HG03520 (cell line): Measurements from ENCODE around the gene LRP8.

Experiments used
- ATAC-seq: cut with Tn5 transposase; IDR thresholded peaks from one replicate; pipeline ENCODE4 v1.9.1; 2021; ENCODE audit warnings: mild to moderate bottlenecking, moderate library complexity; ENCODE audit not compliant: unreplicated experiment

The LRP8 gene

GRCh38 chr1:53308506-53308905 lies 19.4 kb downstream of the LRP8 start:
- no peak for ATAC-seq

- ATAC-seq, result no peak
These were observed 20.8 kb downstream of the LRP8 start for GRCh38 chr1:53307037-53307436.

- ATAC-seq, result no peak
These were observed 21.7 kb downstream of the LRP8 start for GRCh38 chr1:53306168-53306567.

- no peak for ATAC-seq
These were observed 22.2 kb downstream of the LRP8 start for GRCh38 chr1:53305650-53306049.

- no peak for ATAC-seq
These were observed 23.3 kb downstream of the LRP8 start for GRCh38 chr1:53304527-53304926.

- ATAC-seq, result no peak
These were observed 23.9 kb downstream of the LRP8 start for GRCh38 chr1:53303726-53304515.

GRCh38 chr1:53303243-53303642 lies 24.6 kb downstream of the LRP8 start:
- ATAC-seq, result no peak

- no peak for ATAC-seq
These were observed 28.6 kb downstream of the LRP8 start for GRCh38 chr1:53299233-53299632.

- ATAC-seq, result no peak
These were observed 29.7 kb downstream of the LRP8 start for GRCh38 chr1:53298045-53298637.

GRCh38 chr1:53297195-53297594 lies 30.7 kb downstream of the LRP8 start:
- no peak for ATAC-seq

GRCh38 chr1:53296117-53296749 lies 31.6 kb downstream of the LRP8 start:
- ATAC-seq, result no peak

- no peak for ATAC-seq
These were observed 32.1 kb downstream of the LRP8 start for GRCh38 chr1:53295726-53296116.

GRCh38 chr1:53295295-53295694 lies 32.6 kb downstream of the LRP8 start:
- no peak for ATAC-seq

- ATAC-seq, result no peak
These were observed 33.3 kb downstream of the LRP8 start for GRCh38 chr1:53294567-53294966.

GRCh38 chr1:53294061-53294460 lies 33.8 kb downstream of the LRP8 start:
- no peak for ATAC-seq

- no peak for ATAC-seq
These were observed 34.7 kb downstream of the LRP8 start for GRCh38 chr1:53293123-53293522.

GRCh38 chr1:53292690-53293089 lies 35.2 kb downstream of the LRP8 start:
- ATAC-seq, result no peak

- ATAC-seq, result no peak
These were observed 36.3 kb downstream of the LRP8 start for GRCh38 chr1:53291574-53291973.

GRCh38 chr1:53288790-53289429 lies 39.0 kb downstream of the LRP8 start:
- ATAC-seq, result no peak

- no peak for ATAC-seq
These were observed 39.7 kb downstream of the LRP8 start for GRCh38 chr1:53288002-53288789.

GRCh38 chr1:53286955-53287354 lies 40.9 kb downstream of the LRP8 start:
- no peak for ATAC-seq
